Dendritic cell treated with granulocyte-macrophage colony-stimulating factor and Interleukin-4, amounts not matched to agents 40 ng/mL and 50 ng/mL, for 4 days (primary cell): Measurements from ENCODE around the gene HEPACAM.
"Not testable (repeated sequence)": the region's sequence is repeated elsewhere in the genome, so short reads cannot be mapped to it uniquely, and the experiment has no call there.

Experiments
- H3K27ac Mint-ChIP-seq: one replicate; pipeline ENCODE4 v1.8.0; 2022; ENCODE audit warnings: mild to moderate bottlenecking, mixed read lengths
- H3K27me3 Mint-ChIP-seq: one replicate; pipeline ENCODE4 v1.8.0; 2022; ENCODE audit warnings: mild to moderate bottlenecking, mixed read lengths
- H3K36me3 Mint-ChIP-seq: one replicate; pipeline ENCODE4 v1.8.0; 2022; ENCODE audit warnings: low read depth, mixed read lengths
- H3K4me1 Mint-ChIP-seq: one replicate; pipeline ENCODE4 v1.8.0; 2022; ENCODE audit warnings: low read depth, mixed read lengths
- H3K4me3 Mint-ChIP-seq: one replicate; pipeline ENCODE4 v1.8.0; 2022; ENCODE audit warnings: mild to moderate bottlenecking, moderate library complexity, mixed read lengths
- H3K9me3 Mint-ChIP-seq: one replicate; pipeline ENCODE4 v1.8.0; 2022; ENCODE audit warnings: mixed read lengths
- intact Hi-C: fragments of 100-400 bp; cut with micrococcal nuclease; formaldehyde crosslinking; loops from one replicate; pipeline ENCODE4 v1.15.0; 2022

Gene HEPACAM

GRCh38 chr11:124935548-124936514 lies at the start of gene HEPACAM:
HEPACAM (minus strand) TSS chr11:124936047; CDS start chr11:124936006, 41 bp downstream.
- H3K36me3 Mint-ChIP-seq, result no peaks in the 10 kb centered on the region
- no peak within 1 kb of the TSS for H3K27ac Mint-ChIP-seq
- peaks cover 8% of the 10 kb centered on the region for H3K27me3 Mint-ChIP-seq
- H3K4me1 Mint-ChIP-seq, result no peaks in the 10 kb centered on the region
- intact Hi-C loops, result no loop called here
- H3K9me3 Mint-ChIP-seq, result no peaks in the 10 kb centered on the region
- no peak within 1 kb of the TSS for H3K4me3 Mint-ChIP-seq

- no peaks in the 10 kb centered on the region for H3K4me1 Mint-ChIP-seq
- intact Hi-C loops, result no loop called here
- peaks cover 38% of the 10 kb centered on the region for H3K9me3 Mint-ChIP-seq
- peaks cover 53% of the 10 kb centered on the region for H3K36me3 Mint-ChIP-seq
- no peaks in the 10 kb centered on the region for H3K27me3 Mint-ChIP-seq
- H3K27ac Mint-ChIP-seq, result no peak overlapping the region
- no peak overlapping the region for H3K4me3 Mint-ChIP-seq
Observed at GRCh38 chr11:124984512-124984854, 48.6 kb upstream of the HEPACAM start.

GRCh38 chr11:124983674-124984511 lies 48.0 kb upstream of the HEPACAM start:
- intact Hi-C loops, result no loop called here
- no peaks in the 10 kb centered on the region for H3K4me1 Mint-ChIP-seq
- no peak overlapping the region for H3K27ac Mint-ChIP-seq
- H3K27me3 Mint-ChIP-seq, result no peaks in the 10 kb centered on the region
- H3K4me3 Mint-ChIP-seq, result no peak overlapping the region
- peaks cover 44% of the 10 kb centered on the region for H3K9me3 Mint-ChIP-seq
- peaks cover 58% of the 10 kb centered on the region for H3K36me3 Mint-ChIP-seq

- intact Hi-C loops, result no loop called here
Observed at GRCh38 chr11:124982043-124982442, 46.2 kb upstream of the HEPACAM start.

GRCh38 chr11:124978316-124978715 lies 42.5 kb upstream of the HEPACAM start:
- no peak overlapping the region for H3K4me3 Mint-ChIP-seq
- H3K27me3 Mint-ChIP-seq, result no peaks in the 10 kb centered on the region
- intact Hi-C loops, result loop anchor here (5.0 kb wide), 1 partner anchor 74 kb away; no protein-coding TSS in a partner anchor
- H3K9me3 Mint-ChIP-seq, result peaks cover 49% of the 10 kb centered on the region
- H3K27ac Mint-ChIP-seq, result no peak overlapping the region
- peaks cover 50% of the 10 kb centered on the region for H3K36me3 Mint-ChIP-seq
- no peaks in the 10 kb centered on the region for H3K4me1 Mint-ChIP-seq

More at GRCh38 chr11:124982043-124982442, 46.2 kb upstream of the HEPACAM start:
- no peak overlapping the region for H3K4me3 Mint-ChIP-seq
- H3K9me3 Mint-ChIP-seq, result peaks cover 49% of the 10 kb centered on the region
- H3K27ac Mint-ChIP-seq, result no peak overlapping the region
- H3K4me1 Mint-ChIP-seq, result no peaks in the 10 kb centered on the region
- H3K36me3 Mint-ChIP-seq, result peaks cover 60% of the 10 kb centered on the region
- H3K27me3 Mint-ChIP-seq, result no peaks in the 10 kb centered on the region

GRCh38 chr11:124977006-124977405 lies 41.2 kb upstream of the HEPACAM start:
- H3K27ac Mint-ChIP-seq, result no peak overlapping the region
- intact Hi-C loops, result loop anchor here (5.0 kb wide), 1 partner anchor 75 kb away; no protein-coding TSS in a partner anchor
- H3K36me3 Mint-ChIP-seq, result peaks cover 43% of the 10 kb centered on the region
- peaks cover 36% of the 10 kb centered on the region for H3K9me3 Mint-ChIP-seq
- no peaks in the 10 kb centered on the region for H3K4me1 Mint-ChIP-seq
- no peaks in the 10 kb centered on the region for H3K27me3 Mint-ChIP-seq
- no peak overlapping the region for H3K4me3 Mint-ChIP-seq

- H3K4me1 Mint-ChIP-seq, result no peaks in the 10 kb centered on the region
- H3K27me3 Mint-ChIP-seq, result no peaks in the 10 kb centered on the region
- intact Hi-C loops, result loop anchor here (5.0 kb wide), 1 partner anchor 76 kb away; no protein-coding TSS in a partner anchor
- H3K36me3 Mint-ChIP-seq, result peaks cover 38% of the 10 kb centered on the region
- H3K27ac Mint-ChIP-seq, result no peak overlapping the region
- peaks cover 31% of the 10 kb centered on the region for H3K9me3 Mint-ChIP-seq
- H3K4me3 Mint-ChIP-seq, result no peak overlapping the region
Observed at GRCh38 chr11:124976531-124976930, 40.7 kb upstream of the HEPACAM start.

- no peaks in the 10 kb centered on the region for H3K36me3 Mint-ChIP-seq
- no peaks in the 10 kb centered on the region for H3K4me1 Mint-ChIP-seq
- H3K27ac Mint-ChIP-seq, result no peak overlapping the region
- H3K4me3 Mint-ChIP-seq, result no peak overlapping the region
- H3K9me3 Mint-ChIP-seq, result no peaks in the 10 kb centered on the region
- no peaks in the 10 kb centered on the region for H3K27me3 Mint-ChIP-seq
- intact Hi-C loops, result no loop called here
Observed at GRCh38 chr11:124971810-124972209, 36.0 kb upstream of the HEPACAM start.

- intact Hi-C loops, result no loop called here
- H3K9me3 Mint-ChIP-seq, result no peaks in the 10 kb centered on the region
- H3K4me1 Mint-ChIP-seq, result no peaks in the 10 kb centered on the region
- H3K27me3 Mint-ChIP-seq, result no peaks in the 10 kb centered on the region
- H3K36me3 Mint-ChIP-seq, result no peaks in the 10 kb centered on the region
- no peak overlapping the region for H3K4me3 Mint-ChIP-seq
- no peak overlapping the region for H3K27ac Mint-ChIP-seq
Observed at GRCh38 chr11:124970925-124971324, 35.1 kb upstream of the HEPACAM start.

GRCh38 chr11:124968197-124968596 lies 32.4 kb upstream of the HEPACAM start:
- H3K4me1 Mint-ChIP-seq, H3K27me3 Mint-ChIP-seq, H3K27ac Mint-ChIP-seq, H3K4me3 Mint-ChIP-seq, intact Hi-C loops, H3K36me3 Mint-ChIP-seq, H3K9me3 Mint-ChIP-seq: not testable (repeated sequence)

GRCh38 chr11:124961972-124962609 lies 26.2 kb upstream of the HEPACAM start:
- Mint-ChIP-seq H3K27me3 (no peaks in the 10 kb centered on the region), H3K4me3 (no peak overlapping the region), H3K9me3 (no peaks in the 10 kb centered on the region), H3K36me3 (no peaks in the 10 kb centered on the region), H3K27ac (no peak overlapping the region), H3K4me1 (peaks cover 8% of the 10 kb centered on the region)
- intact Hi-C loops, result loop anchor here (1.0 to 5.0 kb wide), 4 partner anchors 179 to 443 kb away; no protein-coding TSS in a partner anchor

GRCh38 chr11:124955035-124955434 lies 19.2 kb upstream of the HEPACAM start:
- intact Hi-C loops, result loop anchor here (10.0 kb wide), 1 partner anchor 930 kb away; the partner anchor contains the start of gene HYLS1
- H3K36me3 Mint-ChIP-seq, result no peaks in the 10 kb centered on the region

GRCh38 chr11:124954590-124954955 lies 18.7 kb upstream of the HEPACAM start:
- Mint-ChIP-seq H3K27me3 (peaks cover 2% of the 10 kb centered on the region), H3K9me3 (no peaks in the 10 kb centered on the region), H3K4me3 (no peak overlapping the region), H3K27ac (no peak overlapping the region), H3K4me1 (no peaks in the 10 kb centered on the region), H3K36me3 (no peaks in the 10 kb centered on the region)
- intact Hi-C loops, result loop anchor here (1.0 to 10.0 kb wide), 5 partner anchors 77 to 930 kb away; partner anchors contain the start of genes HYLS1, SIAE, SLC37A2 and SPA17

More at GRCh38 chr11:124955035-124955434, 19.2 kb upstream of the HEPACAM start:
- Mint-ChIP-seq H3K4me1 (no peaks in the 10 kb centered on the region), H3K9me3 (no peaks in the 10 kb centered on the region), H3K4me3 (no peak overlapping the region), H3K27me3 (peaks cover under 1% of the 10 kb centered on the region), H3K27ac (no peak overlapping the region)
